ENCODE data around the gene SAMD1. TPM values are rescaled to one million over a fixed set of nuclear protein-coding genes. Genes with fewer than 3 reads are reported as not detected.

SAMD1 gene
- total and polyA plus RNA-seq, 2 of the 8 experiments (the other 6 are each of a cell fraction or from before 2014, with no cell fraction given), result 40.0 to 100 TPM

GRCh38 chr19:14122924-14123323, 32.4 kb upstream of the SAMD1 start:
- Histone ChIP-seq H4K5ac (ENCODE audit: insufficient read length, low read depth, low read length) (no peak overlapping the region), H4K91ac (replicated peaks; ENCODE audit: insufficient read length, low read length) (no peak overlapping the region), H4K20me1 (replicated peaks in 1 of 2; ENCODE audit: control insufficient read depth in 1 of 2, insufficient read depth in 2 of 2, low read length in 2 of 2) (peaks cover 0 to 12% of the 10 kb centered on the region in 2 experiments), H3K4me3 (ENCODE audit: extremely low read depth in 1 of 4, insufficient read depth in 2 of 4, low read depth in 3 of 4, low read length in 4 of 4) (no peak overlapping the region), H3K14ac (ENCODE audit: insufficient read length) (no peak overlapping the region), H2BK20ac (ENCODE audit: low read length) (no peak overlapping the region), H3K9ac (replicated peaks in 1 of 4; ENCODE audit: extremely low read depth in 1 of 4, low read depth in 3 of 4, low read length in 3 of 4) (no peak overlapping the region), H2AFZ (ENCODE audit: low read length) (no peak overlapping the region), H2BK15ac (ENCODE audit: low read length) (no peak overlapping the region), H3K36me3 (ENCODE audit: control insufficient read depth in 2 of 4, insufficient read depth in 4 of 4, low read length in 3 of 4) (peaks cover 2 to 27% (median 13%) of the 10 kb centered on the region in 4 experiments; a peak in 6 of 8 replicates), H2BK5ac (ENCODE audit: low read depth, low read length) (no peak overlapping the region), H3K27ac (ENCODE audit: low read depth, low read length) (no peak overlapping the region), H3K23ac (ENCODE audit: insufficient read length) (no peak overlapping the region), H3K56ac (replicated peaks; ENCODE audit: insufficient read length, low read depth, low read length) (no peak overlapping the region), H3K4ac (replicated peaks; ENCODE audit: insufficient read length, low read depth, low read length) (no peak overlapping the region), H3K79me2 (ENCODE audit: control insufficient read depth in 1 of 2, insufficient read depth in 2 of 2, low read length in 2 of 2) (no peaks in the 10 kb centered on the region), H2BK120ac (replicated peaks; ENCODE audit: low read depth, low read length) (no peak overlapping the region), H3K79me1 (ENCODE audit: low read depth, low read length) (no peaks in the 10 kb centered on the region), H3K18ac (ENCODE audit: extremely low read depth, low read length) (no peak overlapping the region), H3K23me2 (ENCODE audit: low read depth, low read length) (peaks cover 5% of the 10 kb centered on the region), H3K4me1 (replicated peaks in 1 of 4; ENCODE audit: control insufficient read depth in 3 of 4, insufficient read depth in 4 of 4, low read length in 3 of 4) (peaks cover 0 to 8% (median 6%) of the 10 kb centered on the region in 4 experiments; a peak in 5 of 7 replicates), H3K27me3 (replicated peaks in 1 of 4; ENCODE audit: control insufficient read depth in 3 of 4, extremely low read depth in 1 of 4, insufficient read depth in 3 of 4, low read length in 3 of 4) (no peaks in the 10 kb centered on the region), H2AK5ac (ENCODE audit: low read depth, low read length) (no peak overlapping the region), H3K4me2 (ENCODE audit: insufficient read depth in 1 of 2, low read depth in 2 of 2, low read length in 2 of 2) (no peak overlapping the region), H3K9me3 (ENCODE audit: insufficient read depth in 2 of 2, low read depth in 1 of 2, low read length in 1 of 2) (no peaks in the 10 kb centered on the region), H2BK12ac (ENCODE audit: low read depth, low read length) (no peak overlapping the region), H4K8ac (ENCODE audit: extremely low read depth, insufficient read depth, low read length) (no peak overlapping the region)
- POLR2A ChIA-PET (ENCODE audit: partially characterized antibody), result interaction anchor here (1.0 to 11.0 kb wide), 3 partner anchors 8 to 198 kb away, joined by 4 to 109 read pairs (median 6); partner anchors contain the start of gene ASF1B
- TF ChIP-seq SP1 (IDR thresholded peaks at IDR 0.05; ENCODE audit: low read depth, low read length) (no peak), JUND (IDR thresholded peaks at IDR 0.05; ENCODE audit: low read length) (no peak), RFX5 (IDR thresholded peaks at IDR 0.05; ENCODE audit: borderline replicate concordance, low read depth, low read length) (no peak), USF2 (IDR thresholded peaks at IDR 0.05; ENCODE audit: low read length) (no peak), GTF2F1 (IDR thresholded peaks at IDR 0.05; ENCODE audit: borderline replicate concordance, low read depth, low read length) (no peak), POLR2AphosphoS5 (IDR thresholded peaks at IDR 0.05; ENCODE audit: low read depth, low read length) (no peak), RBBP5 (IDR thresholded peaks at IDR 0.05; ENCODE audit: borderline replicate concordance, low read depth, low read length) (no peak)
- TF ChIP-seq, protein P1, sequence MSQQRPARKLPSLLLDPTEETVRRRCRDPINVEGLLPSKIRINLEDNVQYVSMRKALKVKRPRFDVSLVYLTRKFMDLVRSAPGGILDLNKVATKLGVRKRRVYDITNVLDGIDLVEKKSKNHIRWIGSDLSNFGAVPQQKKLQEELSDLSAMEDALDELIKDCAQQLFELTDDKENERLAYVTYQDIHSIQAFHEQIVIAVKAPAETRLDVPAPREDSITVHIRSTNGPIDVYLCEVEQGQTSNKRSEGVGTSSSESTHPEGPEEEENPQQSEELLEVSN (IDR thresholded peaks at IDR 0.05), result no peak
- TF ChIP-seq, protein P2, sequence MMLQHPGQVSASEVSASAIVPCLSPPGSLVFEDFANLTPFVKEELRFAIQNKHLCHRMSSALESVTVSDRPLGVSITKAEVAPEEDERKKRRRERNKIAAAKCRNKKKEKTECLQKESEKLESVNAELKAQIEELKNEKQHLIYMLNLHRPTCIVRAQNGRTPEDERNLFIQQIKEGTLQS (IDR thresholded peaks at IDR 0.05; ENCODE audit: insufficient read depth, low read depth, low read length), result no peak
- CTCF ChIA-PET (ENCODE audit: partially characterized antibody), result interaction anchor here (0.6 to 3.4 kb wide), 5 partner anchors 8 to 45 kb away, joined by 3 to 15 read pairs (median 3); partner anchors contain the start of gene ASF1B
- FAIRE-seq (no peak), DNase-seq (ENCODE audit: low read depth in 1 of 2, low spot score in 2 of 2) (no peak)
- 96% methylated on average over 6 of the region's 6 CpGs; no CpG with 5 or more reads in 1 of the 2 experiments for WGBS, 2 experiments (ENCODE audit: extremely low coverage in 1 of 2, insufficient coverage in 1 of 2, insufficient read length in 1 of 2, insufficient replicate concordance in 2 of 2, low coverage in 1 of 2, low lambda C conversion rate in 2 of 2, missing lambda C conversion rate in 1 of 2)
